Retinal pigment epithelial cell (primary cell): Measurements from ENCODE around the gene RANBP3.

Experiments used
- DNase-seq: peaks from one replicate; pipeline ENCODE4 v3.0.0-alpha.2; 2010; ENCODE audit warnings: low read depth
- H3K4me3 ChIP-seq: 2 replicates; pipeline ENCODE4 v1.5.1; 2011; ENCODE audit warnings: mild to moderate bottlenecking, low read length, control low read depth, moderate library complexity
- CTCF ChIP-seq: conservative IDR thresholded peaks from 2 replicates; pipeline ENCODE4 v1.5.1; 2011; ENCODE audit warnings: low read depth, low read length, control low read depth, inconsistent platforms

The RANBP3 gene

GRCh38 chr19:5975388-5975728 is 2.6 kb downstream of the RANBP3 start:
- H3K4me3 ChIP-seq: no peak overlapping the region

GRCh38 chr19:5974721-5975387 is 3.1 kb downstream of the RANBP3 start:
- DNase-seq: no peak
- no peak overlapping the region for H3K4me3 ChIP-seq
- TF ChIP-seq CTCF: no peak

More at GRCh38 chr19:5975388-5975728, 2.6 kb downstream of the RANBP3 start:
- no peak for DNase-seq
- TF ChIP-seq CTCF: no peak

GRCh38 chr19:5973867-5974635 is 3.9 kb downstream of the RANBP3 start:
- no peak overlapping the region for H3K4me3 ChIP-seq
- no peak for TF ChIP-seq CTCF
- DNase-seq: no peak

GRCh38 chr19:5973376-5973775 is 4.6 kb downstream of the RANBP3 start:
- DNase-seq: no peak
- H3K4me3 ChIP-seq: no peak overlapping the region
- no peak for TF ChIP-seq CTCF

GRCh38 chr19:5972355-5972731 is 5.6 kb downstream of the RANBP3 start:
- no peak for DNase-seq
- TF ChIP-seq CTCF: no peak
- H3K4me3 ChIP-seq: no peak overlapping the region

- H3K4me3 ChIP-seq: no peak overlapping the region
- TF ChIP-seq CTCF: no peak
- no peak for DNase-seq
Measured at GRCh38 chr19:5971714-5972354, 6.1 kb downstream of the RANBP3 start.
